ENCODE results near the gene ZNF169.
"Not testable (repeated sequence)": the region's sequence is repeated elsewhere in the genome, so short reads cannot be mapped to it uniquely, and the experiment has no call there.

ZNF169 gene

DNA sequence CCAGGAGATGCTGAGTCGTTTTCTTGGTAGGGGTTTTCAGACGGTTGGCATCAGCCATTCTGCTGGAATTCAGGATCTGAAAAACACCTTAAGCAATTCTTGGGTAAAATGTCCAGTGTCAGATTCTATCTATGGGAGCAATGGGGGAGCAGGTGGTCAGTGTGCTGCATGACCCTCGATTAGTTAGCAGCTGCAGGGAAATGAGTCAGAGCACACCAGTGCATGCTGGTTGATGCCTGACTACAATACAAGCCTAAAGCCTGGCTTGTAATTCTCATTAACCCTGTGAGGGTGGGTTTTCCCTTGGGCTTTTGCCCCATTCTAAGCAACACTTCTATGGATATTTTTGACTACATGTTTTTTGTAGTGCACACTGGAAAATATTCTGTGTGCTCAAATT lies 89.7 kb downstream of the ZNF169 start:
- H2AFZ ChIP-seq (ENCODE audit: low read length), result not testable (repeated sequence)

More for the DNA sequence above, 89.7 kb downstream of the ZNF169 start:
- not testable (repeated sequence) for H3K36me3 ChIP-seq (ENCODE audit: insufficient read depth, low read length); H3K27me3 ChIP-seq (ENCODE audit: insufficient read depth, low read length, poor library complexity, severe bottlenecking); H3K9ac ChIP-seq (ENCODE audit: low read depth, low read length, poor library complexity, severe bottlenecking); H3K9me2 ChIP-seq (replicated peaks; ENCODE audit: low read depth, low read length); H3K4me1 ChIP-seq (ENCODE audit: insufficient read depth, low read length, poor library complexity, severe bottlenecking); H3K4me2 ChIP-seq (ENCODE audit: low read depth, low read length, poor library complexity, severe bottlenecking); H3K79me2 ChIP-seq (ENCODE audit: insufficient read depth, low read length); H4K20me1 ChIP-seq (ENCODE audit: insufficient read depth, low read length, poor library complexity, severe bottlenecking); H3F3A ChIP-seq (ENCODE audit: low read depth); H3K9me3 ChIP-seq (ENCODE audit: insufficient read depth, low read depth, low read length); H3K4me3 ChIP-seq (ENCODE audit: low read length, poor library complexity, severe bottlenecking)

All from Loucy (cell line).